Mammary epithelial cell (primary cell): ENCODE data around the gene ARID3A.

Experiments used
- CTCF ChIP-seq, 2 donors: IDR thresholded peaks in 1 of 2; conservative IDR thresholded peaks in 1 of 2; 2 replicates each; pipeline ENCODE4 v1.5.1; 2011 to 2012; ENCODE audit warnings: inconsistent platforms in 2 of 2, low read length in 2 of 2, mild to moderate bottlenecking in 2 of 2, control low read depth in 1 of 2, low read depth in 1 of 2; ENCODE audit not compliant: insufficient read depth in 1 of 2; ENCODE audit errors: extremely low read depth in 1 of 2
- EZH2 ChIP-seq: IDR thresholded peaks from 2 replicates; pipeline ENCODE4 v1.6.1; 2012; ENCODE audit warnings: low read length, inconsistent platforms, borderline replicate concordance

DNA sequence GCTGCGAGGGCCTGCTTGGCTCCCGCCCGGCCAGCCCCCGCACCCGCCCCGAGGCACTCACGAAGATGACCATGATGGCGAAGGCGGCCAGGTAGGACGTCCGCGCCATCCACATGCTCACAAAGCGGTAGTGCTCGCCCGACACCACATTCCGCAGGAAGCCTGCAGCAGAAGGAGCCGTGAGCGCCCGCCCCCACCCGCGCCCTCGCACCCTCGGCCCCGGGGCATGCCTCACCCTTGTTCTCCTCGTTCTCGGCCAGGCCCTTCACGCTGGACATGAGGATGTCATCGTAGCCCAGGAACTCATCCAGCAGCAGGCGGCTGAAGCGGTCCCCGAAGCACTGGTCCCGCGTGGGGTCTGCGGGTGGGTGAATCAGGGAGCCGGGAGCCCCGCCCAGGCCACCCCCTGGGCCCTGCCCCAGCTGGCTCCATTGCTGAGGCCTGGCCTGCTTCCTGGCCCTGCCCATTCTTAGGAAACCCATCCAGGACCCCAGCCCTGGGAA lies 86.0 kb downstream of the ARID3A start:
- TF ChIP-seq EZH2, result no peak
- TF ChIP-seq CTCF (conservative IDR thresholded peaks at IDR 0.05 in 1 of 2, IDR thresholded peaks at IDR 0.05 in 1 of 2; ENCODE audit: extremely low read depth in 1 of 2, insufficient read depth in 1 of 2, low read depth in 1 of 2, low read length in 2 of 2), result no peak
